ENCODE results near the gene SLC26A9.

DNA sequence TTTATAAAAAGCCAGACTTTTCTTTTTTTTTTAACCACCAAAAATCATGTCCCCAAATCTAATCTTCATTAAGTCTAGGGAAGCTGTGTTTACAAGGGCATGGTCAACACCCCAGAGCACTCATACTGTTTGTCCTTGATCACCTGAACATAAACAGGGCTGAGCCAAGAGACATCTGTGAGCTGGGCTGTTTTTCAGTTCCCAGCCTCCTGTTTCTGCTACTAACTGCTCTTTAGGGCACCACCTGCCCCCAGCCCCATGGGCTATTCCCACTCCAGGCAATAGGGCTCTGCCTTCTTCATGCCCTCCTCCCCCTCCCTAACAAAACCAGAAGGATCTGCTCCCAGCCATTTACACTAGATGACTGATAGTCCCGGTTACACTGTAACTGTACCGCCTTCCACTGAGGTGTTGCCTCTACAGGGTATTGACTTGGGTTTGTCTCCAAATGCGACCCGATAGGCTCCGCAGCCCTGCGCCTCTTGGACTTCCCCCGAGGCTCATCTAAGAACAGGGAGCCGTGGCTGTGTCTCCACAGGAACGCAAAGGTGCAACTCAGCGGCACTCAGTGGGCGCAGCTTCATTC is 11.7 kb upstream of the SLC26A9 start:
- TF ChIP-seq, protein P1, sequence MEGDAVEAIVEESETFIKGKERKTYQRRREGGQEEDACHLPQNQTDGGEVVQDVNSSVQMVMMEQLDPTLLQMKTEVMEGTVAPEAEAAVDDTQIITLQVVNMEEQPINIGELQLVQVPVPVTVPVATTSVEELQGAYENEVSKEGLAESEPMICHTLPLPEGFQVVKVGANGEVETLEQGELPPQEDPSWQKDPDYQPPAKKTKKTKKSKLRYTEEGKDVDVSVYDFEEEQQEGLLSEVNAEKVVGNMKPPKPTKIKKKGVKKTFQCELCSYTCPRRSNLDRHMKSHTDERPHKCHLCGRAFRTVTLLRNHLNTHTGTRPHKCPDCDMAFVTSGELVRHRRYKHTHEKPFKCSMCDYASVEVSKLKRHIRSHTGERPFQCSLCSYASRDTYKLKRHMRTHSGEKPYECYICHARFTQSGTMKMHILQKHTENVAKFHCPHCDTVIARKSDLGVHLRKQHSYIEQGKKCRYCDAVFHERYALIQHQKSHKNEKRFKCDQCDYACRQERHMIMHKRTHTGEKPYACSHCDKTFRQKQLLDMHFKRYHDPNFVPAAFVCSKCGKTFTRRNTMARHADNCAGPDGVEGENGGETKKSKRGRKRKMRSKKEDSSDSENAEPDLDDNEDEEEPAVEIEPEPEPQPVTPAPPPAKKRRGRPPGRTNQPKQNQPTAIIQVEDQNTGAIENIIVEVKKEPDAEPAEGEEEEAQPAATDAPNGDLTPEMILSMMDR (IDR thresholded peaks at IDR 0.05): no peak
- no peak for TF ChIP-seq POLR2A (IDR thresholded peaks at IDR 0.05)
